OCI-LY1 (cell line): ENCODE results near the gene FER1L5.

Experiments used
- H2AFZ ChIP-seq: fragments of 200-600 bp; sonication (generic), shearing (Covaris generic); 2 replicates; pipeline ENCODE4 v1.6.0; 2014; ENCODE audit warnings: antibody characterized with exemption, mild to moderate bottlenecking, low read length
- H3F3A ChIP-seq: fragments of 200-600 bp; sonication (generic), shearing (Covaris generic); 2 replicates; pipeline ENCODE4 v1.6.0; 2014; ENCODE audit warnings: mild to moderate bottlenecking, antibody characterized with exemption, low read length, moderate library complexity; ENCODE audit not compliant: insufficient read depth
- H3K27ac ChIP-seq: fragments of 200-600 bp; sonication (generic); 2 replicates; pipeline ENCODE4 v1.5.1; 2014; ENCODE audit warnings: low read length, mixed run types, mild to moderate bottlenecking, low read depth; ENCODE audit not compliant: poor library complexity, severe bottlenecking
- H3K27me3 ChIP-seq: fragments of 200-600 bp; sonication (generic); 2 replicates; pipeline ENCODE4 v1.6.0; 2014; ENCODE audit warnings: antibody characterized with exemption, mild to moderate bottlenecking, low read length, moderate library complexity; ENCODE audit not compliant: insufficient read depth
- H3K36me3 ChIP-seq: fragments of 200-600 bp; sonication (generic); 2 replicates; pipeline ENCODE4 v1.6.1; 2014; ENCODE audit warnings: mild to moderate bottlenecking, antibody characterized with exemption, low read length, moderate library complexity, mixed read lengths; ENCODE audit not compliant: insufficient read depth
- H3K4me1 ChIP-seq: fragments of 200-600 bp; sonication (generic); 2 replicates; pipeline ENCODE4 v1.5.1; 2014; ENCODE audit warnings: mild to moderate bottlenecking, low read length, moderate library complexity; ENCODE audit not compliant: insufficient read depth, severe bottlenecking
- H3K4me2 ChIP-seq: fragments of 200-600 bp; sonication (generic), shearing (Covaris generic); 2 replicates; pipeline ENCODE4 v1.6.1; 2014; ENCODE audit warnings: low read length
- H3K4me3 ChIP-seq: fragments of 200-600 bp; sonication (generic); 2 replicates; pipeline ENCODE4 v1.5.1; 2014; ENCODE audit warnings: low read length, low read depth, mild to moderate bottlenecking, mixed read lengths; ENCODE audit not compliant: poor library complexity, severe bottlenecking
- H3K79me2 ChIP-seq: fragments of 200-600 bp; shearing (Covaris generic); 2 replicates; pipeline ENCODE4 v1.6.1; 2016; ENCODE audit warnings: mixed run types, low read length, mixed read lengths; ENCODE audit not compliant: insufficient read depth
- H3K9ac ChIP-seq: fragments of 200-600 bp; sonication (generic), shearing (Covaris generic); 2 replicates; pipeline ENCODE4 v1.6.1; 2014; ENCODE audit warnings: mild to moderate bottlenecking, low read length, mixed read lengths
- H3K9me2 ChIP-seq: fragments of 200-600 bp; sonication (generic), shearing (Covaris generic); 2 replicates; pipeline ENCODE4 v1.6.1; 2014; ENCODE audit warnings: low read depth, mild to moderate bottlenecking, low read length, mixed read lengths
- H3K9me3 ChIP-seq: fragments of 200-600 bp; shearing (Covaris generic); 2 replicates; pipeline ENCODE4 v1.6.1; 2014; ENCODE audit warnings: low read length, mixed read lengths
- H4K20me1 ChIP-seq: fragments of 200-600 bp; sonication (generic), shearing (Covaris generic); 2 replicates; pipeline ENCODE4 v1.6.0; 2016; ENCODE audit warnings: mild to moderate bottlenecking, low read length; ENCODE audit not compliant: insufficient read depth
- CTCF ChIP-seq: fragments of 200-600 bp; sonication (generic), shearing (Covaris generic); IDR thresholded peaks from 2 replicates; pipeline ENCODE4 v1.5.1; 2017; ENCODE audit warnings: mild to moderate bottlenecking, antibody characterized with exemption, low read length, moderate library complexity, mixed read lengths
- EZH2 ChIP-seq: fragments of 200-600 bp; sonication (generic), shearing (Covaris generic); IDR thresholded peaks from 2 replicates; pipeline ENCODE4 v1.8.0; 2017; ENCODE audit warnings: borderline replicate concordance, mixed run types, mild to moderate bottlenecking, antibody characterized with exemption, low read length, moderate library complexity, mixed read lengths

FER1L5 gene

GRCh38 chr2:96663177-96663576, 20.6 kb downstream of the FER1L5 start:
- no peaks in the 10 kb centered on the region for H3K4me1 ChIP-seq
- no peaks in the 10 kb centered on the region for H4K20me1 ChIP-seq
- no peaks in the 10 kb centered on the region for H3K9me2 ChIP-seq
- H3K4me3 ChIP-seq, result no peak overlapping the region
- no peaks in the 10 kb centered on the region for H3K9me3 ChIP-seq
- TF ChIP-seq CTCF, result no peak
- TF ChIP-seq EZH2, result no peak
- H3K36me3 ChIP-seq, result no peaks in the 10 kb centered on the region
- no peaks in the 10 kb centered on the region for H3K79me2 ChIP-seq
- H3F3A ChIP-seq, result no peaks in the 10 kb centered on the region
- H3K4me2 ChIP-seq, result no peak overlapping the region
- H3K9ac ChIP-seq, result no peak overlapping the region
- H2AFZ ChIP-seq, result no peak overlapping the region
- H3K27me3 ChIP-seq, result no peaks in the 10 kb centered on the region
- no peak overlapping the region for H3K27ac ChIP-seq

GRCh38 chr2:96663829-96664228, 21.3 kb downstream of the FER1L5 start:
- H2AFZ ChIP-seq, result no peak overlapping the region
- no peaks in the 10 kb centered on the region for H3K9me2 ChIP-seq
- no peaks in the 10 kb centered on the region for H3K36me3 ChIP-seq
- H3K79me2 ChIP-seq, result no peaks in the 10 kb centered on the region
- no peak overlapping the region for H3K27ac ChIP-seq
- no peaks in the 10 kb centered on the region for H3K9me3 ChIP-seq
- no peaks in the 10 kb centered on the region for H3K4me1 ChIP-seq
- H3K27me3 ChIP-seq, result no peaks in the 10 kb centered on the region
- no peak for TF ChIP-seq CTCF
- no peak for TF ChIP-seq EZH2
- no peaks in the 10 kb centered on the region for H3F3A ChIP-seq
- no peak overlapping the region for H3K9ac ChIP-seq
- no peak overlapping the region for H3K4me3 ChIP-seq
- no peak overlapping the region for H3K4me2 ChIP-seq
- H4K20me1 ChIP-seq, result no peaks in the 10 kb centered on the region

GRCh38 chr2:96664366-96664925, 21.9 kb downstream of the FER1L5 start:
- no peaks in the 10 kb centered on the region for H3K36me3 ChIP-seq
- H3K27me3 ChIP-seq, result peaks cover 6% of the 10 kb centered on the region; the same call in 1 of the 2 replicates
- H2AFZ ChIP-seq, result no peak overlapping the region
- no peaks in the 10 kb centered on the region for H3F3A ChIP-seq
- no peak overlapping the region for H3K9ac ChIP-seq
- no peak overlapping the region for H3K27ac ChIP-seq
- no peaks in the 10 kb centered on the region for H3K4me1 ChIP-seq
- H4K20me1 ChIP-seq, result no peaks in the 10 kb centered on the region
- TF ChIP-seq CTCF, result no peak
- TF ChIP-seq EZH2, result no peak
- no peaks in the 10 kb centered on the region for H3K79me2 ChIP-seq
- H3K4me2 ChIP-seq, result no peak overlapping the region
- no peak overlapping the region for H3K4me3 ChIP-seq
- H3K9me3 ChIP-seq, result no peaks in the 10 kb centered on the region
- no peaks in the 10 kb centered on the region for H3K9me2 ChIP-seq
